Duodenal mucosa (tissue), 2 donors: ENCODE data around the gene CORO2B.

Source experiments
- H3K27ac ChIP-seq: one replicate; pipeline ENCODE4 v1.7.0; 2013; ENCODE audit warnings: low read depth, low read length
- H3K27me3 ChIP-seq, 2 donors: one replicate each; pipeline ENCODE4 v1.7.0; 2013; ENCODE audit warnings: low read length in 2 of 2, control low read depth in 1 of 2; ENCODE audit not compliant: insufficient read depth in 2 of 2, control insufficient read depth in 1 of 2
- H3K36me3 ChIP-seq, 2 donors: one replicate each; pipeline ENCODE4 v1.7.0; 2013; ENCODE audit warnings: low read length in 2 of 2, control low read depth in 1 of 2; ENCODE audit not compliant: insufficient read depth in 2 of 2, control insufficient read depth in 1 of 2
- H3K4me1 ChIP-seq, 2 donors: one replicate each; pipeline ENCODE4 v1.7.0; 2013; ENCODE audit warnings: low read length in 2 of 2, control low read depth in 1 of 2; ENCODE audit not compliant: insufficient read depth in 2 of 2, control insufficient read depth in 1 of 2
- H3K4me3 ChIP-seq, 2 donors: one replicate each; pipeline ENCODE4 v1.7.0; 2013; ENCODE audit warnings: low read length in 2 of 2, low read depth in 1 of 2
- H3K9ac ChIP-seq, 2 donors: one replicate each; pipeline ENCODE4 v1.7.0; 2013; ENCODE audit warnings: low read length in 2 of 2, low read depth in 1 of 2
- H3K9me3 ChIP-seq, 2 donors: one replicate each; pipeline ENCODE4 v1.7.0; 2013; ENCODE audit warnings: low read length in 2 of 2, control low read depth in 1 of 2; ENCODE audit not compliant: control insufficient read depth in 1 of 2

The CORO2B gene

GRCh38 chr15:68553994-68554720, 24.6 kb upstream of the CORO2B start:
- Histone ChIP-seq H3K9ac (no peak overlapping the region), H3K4me1 (peaks cover 6 to 8% of the 10 kb centered on the region in 2 donors), H3K27me3 (peaks cover 14 to 16% of the 10 kb centered on the region in 2 donors), H3K4me3 (no peak overlapping the region), H3K9me3 (no peaks in the 10 kb centered on the region), H3K27ac (no peak overlapping the region), H3K36me3 (no peaks in the 10 kb centered on the region)

- Histone ChIP-seq H3K9me3 (no peaks in the 10 kb centered on the region), H3K4me3 (no peak overlapping the region)
Observed at GRCh38 chr15:68554721-68555678, 23.8 kb upstream of the CORO2B start.

GRCh38 chr15:68555679-68556037, 23.1 kb upstream of the CORO2B start:
- H3K27me3 ChIP-seq = peaks cover 21 to 24% of the 10 kb centered on the region in 2 donors
- no peak overlapping the region for H3K9ac ChIP-seq
- H3K9me3 ChIP-seq = no peaks in the 10 kb centered on the region
- no peaks in the 10 kb centered on the region for H3K36me3 ChIP-seq
- no peak overlapping the region for H3K27ac ChIP-seq
- H3K4me3 ChIP-seq = no peak overlapping the region
- H3K4me1 ChIP-seq = peaks cover 13 to 16% of the 10 kb centered on the region in 2 donors

More at GRCh38 chr15:68554721-68555678, 23.8 kb upstream of the CORO2B start:
- Histone ChIP-seq H3K4me1 (peaks cover 12 to 15% of the 10 kb centered on the region in 2 donors), H3K9ac (no peak overlapping the region), H3K27ac (no peak overlapping the region), H3K27me3 (peaks cover 18 to 24% of the 10 kb centered on the region in 2 donors), H3K36me3 (no peaks in the 10 kb centered on the region)

- H3K4me1 ChIP-seq = peaks cover 13 to 16% of the 10 kb centered on the region in 2 donors
- no peak overlapping the region for H3K4me3 ChIP-seq
- no peak overlapping the region for H3K27ac ChIP-seq
- H3K9me3 ChIP-seq = no peaks in the 10 kb centered on the region
- H3K36me3 ChIP-seq = no peaks in the 10 kb centered on the region
- H3K27me3 ChIP-seq = peaks cover 24 to 25% of the 10 kb centered on the region in 2 donors
- no peak overlapping the region for H3K9ac ChIP-seq
Observed at GRCh38 chr15:68556139-68556990, 22.4 kb upstream of the CORO2B start.

- H3K4me3 ChIP-seq = no peak overlapping the region
- H3K4me1 ChIP-seq = peaks cover 13 to 16% of the 10 kb centered on the region in 2 donors
- no peak overlapping the region for H3K9ac ChIP-seq
- no peak overlapping the region for H3K27ac ChIP-seq
- no peaks in the 10 kb centered on the region for H3K9me3 ChIP-seq
- H3K27me3 ChIP-seq = peaks cover 24 to 30% of the 10 kb centered on the region in 2 donors
- H3K36me3 ChIP-seq = no peaks in the 10 kb centered on the region
Observed at GRCh38 chr15:68557469-68558317, 21.1 kb upstream of the CORO2B start.

GRCh38 chr15:68558318-68559305, 20.2 kb upstream of the CORO2B start:
- Histone ChIP-seq H3K27me3 (peaks cover 24 to 30% of the 10 kb centered on the region in 2 donors), H3K4me3 (peak overlapping the region; percentile 55 to 65), H3K36me3 (no peaks in the 10 kb centered on the region), H3K4me1 (peaks cover 13 to 16% of the 10 kb centered on the region in 2 donors), H3K9me3 (no peaks in the 10 kb centered on the region), H3K9ac (no peak overlapping the region), H3K27ac (no peak overlapping the region)

GRCh38 chr15:68559345-68560310, 19.2 kb upstream of the CORO2B start:
- H3K9ac ChIP-seq = no peak overlapping the region
- peaks cover 13 to 16% of the 10 kb centered on the region in 2 donors for H3K4me1 ChIP-seq
- H3K36me3 ChIP-seq = no peaks in the 10 kb centered on the region
- peak overlapping the region; percentile 55 to 65 for H3K4me3 ChIP-seq
- no peak overlapping the region for H3K27ac ChIP-seq
- H3K9me3 ChIP-seq = no peaks in the 10 kb centered on the region
- peaks cover 24 to 30% of the 10 kb centered on the region in 2 donors for H3K27me3 ChIP-seq
